SH-SY5Y (cell line): ENCODE data around the gene RPL3.

Experiments
- GATA2 ChIP-seq: IDR thresholded peaks from 2 replicates; pipeline ENCODE4 v1.6.1; 2011; ENCODE audit warnings: mild to moderate bottlenecking, low read depth, low read length
- GATA3 ChIP-seq: IDR thresholded peaks from 2 replicates; pipeline ENCODE4 v1.6.1; 2011; ENCODE audit warnings: low read depth, mild to moderate bottlenecking, low read length, moderate library complexity

Gene RPL3

DNA sequence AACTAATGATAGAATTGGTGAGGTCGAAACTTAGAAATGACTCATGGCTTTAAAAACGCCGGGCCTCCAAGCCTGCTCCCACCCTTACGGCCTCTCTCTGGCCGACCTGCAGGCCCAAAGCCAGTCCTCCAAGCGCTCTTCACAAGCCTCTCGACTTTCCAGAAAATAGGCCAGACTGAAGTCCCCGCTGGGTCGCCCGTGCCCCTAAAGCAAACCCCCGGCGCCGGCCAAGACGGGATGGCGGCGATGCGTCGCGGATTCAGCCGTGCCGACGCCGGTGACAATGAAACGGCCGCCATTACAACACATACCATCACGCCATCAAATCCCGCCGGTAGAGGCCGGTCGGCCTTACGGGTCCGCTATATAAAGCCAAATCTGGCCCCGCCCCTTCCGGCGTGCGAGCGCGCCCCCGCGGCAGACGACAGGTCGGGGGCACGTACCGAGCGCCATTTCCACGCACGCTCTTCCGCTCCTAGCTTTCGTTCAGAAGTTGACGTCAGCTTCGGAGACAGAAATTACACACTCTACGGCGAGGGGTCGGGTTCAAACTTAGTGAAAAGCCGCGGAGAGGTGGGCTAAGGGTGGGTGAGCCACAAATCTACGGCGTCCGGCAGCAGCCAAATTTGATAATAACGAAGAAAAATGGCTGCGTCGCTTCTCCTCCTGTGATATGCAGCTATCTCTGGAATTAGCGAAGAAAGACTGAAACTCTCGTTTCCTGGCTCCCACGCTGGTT lies at the start of gene RPL3:
TSS of gene RPL3 (minus strand) at position 340 of the 739 bp plus-strand sequence. CDS start at position 314, 26 bp downstream.
- no peak for TF ChIP-seq GATA2
- no peak for TF ChIP-seq GATA3

DNA sequence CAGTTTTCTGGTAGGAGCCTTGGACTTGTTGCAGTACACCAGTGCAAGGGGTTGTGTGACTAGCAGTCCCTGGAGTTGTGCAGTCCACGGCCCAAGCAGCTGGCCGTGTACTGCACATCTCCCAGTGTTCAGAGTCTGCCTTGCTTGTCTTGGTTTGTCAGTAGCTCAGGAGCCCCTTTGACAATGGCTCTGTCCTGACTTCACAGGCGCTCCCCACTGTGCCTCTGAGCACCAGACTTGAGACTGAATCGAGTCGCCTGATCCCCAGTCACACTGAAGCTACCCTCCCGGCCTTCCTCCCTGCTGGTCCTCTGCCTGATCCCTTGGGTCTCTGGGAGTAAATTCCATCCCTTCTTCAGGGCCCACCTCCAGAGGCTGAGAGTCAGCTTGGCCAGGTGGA lies 49.8 kb upstream of the RPL3 start:
- TF ChIP-seq GATA3 = no peak
- no peak for TF ChIP-seq GATA2

DNA sequence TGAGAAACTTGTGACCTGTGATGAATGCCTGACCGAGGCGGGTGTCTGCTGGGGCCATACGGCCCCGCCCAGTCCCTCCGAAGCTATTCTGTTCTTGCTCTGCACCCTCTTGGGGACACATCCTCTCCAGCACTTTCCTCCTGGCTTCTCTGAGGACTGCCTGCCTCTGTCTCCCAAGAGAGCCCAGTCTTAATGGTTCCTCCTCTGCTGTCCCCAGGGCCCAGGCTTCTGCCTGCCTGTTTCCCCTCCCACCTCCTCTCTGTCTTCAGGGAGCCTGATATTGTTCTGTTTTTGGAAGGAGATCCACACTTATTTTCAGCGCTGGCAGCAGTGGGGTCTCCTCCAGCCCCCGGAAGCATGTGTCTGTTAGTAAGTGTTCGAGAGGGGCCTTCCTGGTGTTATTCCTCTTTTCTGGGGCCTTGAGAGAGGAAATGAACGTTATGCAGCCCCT lies 49.1 kb upstream of the RPL3 start:
- TF ChIP-seq GATA3 (no peak), GATA2 (no peak)

DNA sequence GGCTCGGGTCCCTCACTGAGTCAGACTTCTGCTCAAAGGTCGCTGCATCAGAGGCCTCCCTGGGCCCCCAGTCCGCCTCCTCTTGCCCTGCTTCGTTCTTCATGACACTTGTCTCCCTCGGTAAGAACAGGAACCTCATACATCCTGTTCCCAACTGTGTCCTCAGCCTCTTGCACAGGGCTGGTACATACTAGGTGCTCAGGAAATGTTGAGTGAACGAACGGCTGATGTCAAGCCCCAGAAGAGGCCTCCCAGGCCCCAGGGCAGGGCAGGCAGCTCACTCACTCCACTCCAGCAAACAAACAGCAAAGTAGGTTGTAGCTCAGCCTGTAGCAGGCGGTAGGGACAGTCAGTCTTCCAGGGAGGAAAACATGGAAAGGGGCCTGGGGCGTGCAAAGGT lies 47.6 kb upstream of the RPL3 start:
- TF ChIP-seq GATA3 = no peak
- no peak for TF ChIP-seq GATA2

DNA sequence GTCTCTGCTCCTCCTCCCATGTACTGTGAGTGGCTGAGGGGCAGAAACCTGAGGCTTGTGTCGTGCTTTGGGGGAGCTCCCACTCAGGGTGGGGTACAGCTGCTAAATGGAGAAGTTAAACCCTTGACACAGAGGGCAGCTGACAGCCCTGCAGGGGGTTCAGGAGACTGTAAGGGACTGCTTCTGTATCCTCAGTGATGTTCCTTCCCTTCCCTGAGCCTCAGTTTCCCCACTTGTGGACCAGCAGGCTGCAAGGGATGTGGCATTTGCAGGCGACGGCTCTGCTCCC lies 46.0 kb upstream of the RPL3 start:
- TF ChIP-seq GATA2 = no peak
- TF ChIP-seq GATA3 = no peak

DNA sequence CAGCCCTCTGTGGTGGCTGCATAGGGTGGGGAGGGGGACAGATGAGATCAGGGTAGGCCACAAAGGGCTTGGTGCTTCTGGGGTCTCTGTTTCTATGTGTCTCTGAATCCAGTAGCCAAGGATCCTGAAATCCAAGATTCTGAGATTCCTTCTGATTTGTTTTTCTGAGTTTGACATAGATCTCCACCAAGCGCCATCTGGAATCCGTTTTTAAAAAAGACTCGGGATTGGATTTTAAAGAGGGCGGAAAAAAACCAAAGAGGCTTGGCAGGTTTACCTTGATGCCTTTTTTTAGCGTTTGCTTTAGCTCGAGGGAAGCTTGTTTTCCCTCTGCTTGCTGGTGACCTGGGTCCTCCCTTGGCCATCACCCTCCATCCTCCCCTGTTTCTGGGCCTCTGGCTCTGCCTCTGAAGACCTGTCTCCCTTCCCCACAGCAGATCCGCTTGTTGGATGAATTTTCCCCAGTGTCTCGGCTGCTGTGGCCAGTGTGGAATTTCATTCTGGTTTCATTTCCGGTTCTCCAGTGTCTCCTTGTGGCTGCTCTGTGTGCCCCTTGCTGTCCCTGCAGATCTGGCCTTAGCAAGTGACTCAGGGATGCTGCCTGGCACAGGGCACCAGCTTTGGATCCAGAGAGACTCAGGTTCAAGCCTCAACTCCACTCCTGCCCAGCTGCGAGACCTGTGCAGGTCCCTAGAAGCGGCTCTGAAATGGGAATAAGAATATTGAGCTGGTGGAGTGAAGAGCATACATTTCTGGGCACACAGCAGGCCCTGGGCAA lies 45.5 kb upstream of the RPL3 start:
- TF ChIP-seq GATA3 (no peak), GATA2 (no peak)

DNA sequence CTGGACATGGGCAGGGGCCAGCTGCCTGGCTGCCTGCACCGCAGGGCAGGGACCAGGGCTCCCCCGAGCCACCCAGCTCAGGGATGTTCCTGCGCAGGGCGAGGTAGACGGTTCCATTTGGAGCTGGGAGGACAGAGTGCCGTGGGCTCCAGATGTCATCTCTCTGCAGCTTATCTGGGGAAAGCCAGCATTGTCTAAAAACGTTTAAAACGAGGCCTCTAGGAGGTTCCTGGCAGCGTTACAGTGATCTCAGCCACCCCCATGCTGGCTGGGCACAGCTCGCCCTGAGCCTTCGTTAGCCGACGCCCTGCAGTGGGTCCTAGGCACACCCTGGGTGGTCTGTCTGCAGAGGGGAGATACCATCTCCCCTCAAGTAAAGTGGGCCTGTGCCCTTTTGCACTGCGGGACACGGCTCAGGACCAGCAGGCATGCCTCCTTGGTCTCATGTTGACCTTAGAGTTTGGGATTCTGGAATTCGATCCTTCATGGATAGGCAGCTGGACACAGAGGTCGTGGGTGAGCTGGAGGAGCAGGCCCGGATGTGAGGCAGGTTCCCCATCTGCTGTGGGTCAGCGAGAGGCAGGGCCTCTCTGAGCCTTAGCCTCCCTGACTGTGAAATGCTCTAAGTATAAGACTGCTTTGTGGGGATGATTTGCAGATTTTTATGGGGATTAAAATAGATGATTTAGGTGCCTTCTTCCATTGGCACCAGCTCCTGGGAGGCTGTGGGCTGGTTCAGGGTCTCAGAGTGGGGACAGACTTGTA lies 44.5 kb upstream of the RPL3 start:
- peak; percentile 55 for TF ChIP-seq GATA2
- no peak for TF ChIP-seq GATA3

DNA sequence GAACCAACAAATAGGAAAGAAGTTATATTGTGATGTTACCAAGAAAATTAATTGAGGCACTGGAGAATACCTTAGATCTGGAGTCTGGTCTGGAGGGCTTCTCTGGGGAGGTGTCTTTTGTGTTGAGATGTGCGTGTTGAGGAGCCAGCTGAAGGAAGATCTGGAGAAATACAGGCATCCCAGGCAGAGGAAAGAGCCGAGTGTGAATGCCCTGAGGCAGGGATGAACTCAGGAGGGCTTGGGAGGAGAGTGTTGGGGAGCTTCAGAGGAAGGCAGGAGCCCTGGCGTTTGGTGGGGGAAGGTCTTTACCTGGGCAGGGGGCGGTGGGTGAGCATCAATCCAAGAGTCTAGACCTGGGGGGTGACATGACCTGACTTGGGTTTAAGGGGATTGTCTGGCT lies 43.5 kb upstream of the RPL3 start:
- TF ChIP-seq GATA3 (no peak), GATA2 (no peak)

DNA sequence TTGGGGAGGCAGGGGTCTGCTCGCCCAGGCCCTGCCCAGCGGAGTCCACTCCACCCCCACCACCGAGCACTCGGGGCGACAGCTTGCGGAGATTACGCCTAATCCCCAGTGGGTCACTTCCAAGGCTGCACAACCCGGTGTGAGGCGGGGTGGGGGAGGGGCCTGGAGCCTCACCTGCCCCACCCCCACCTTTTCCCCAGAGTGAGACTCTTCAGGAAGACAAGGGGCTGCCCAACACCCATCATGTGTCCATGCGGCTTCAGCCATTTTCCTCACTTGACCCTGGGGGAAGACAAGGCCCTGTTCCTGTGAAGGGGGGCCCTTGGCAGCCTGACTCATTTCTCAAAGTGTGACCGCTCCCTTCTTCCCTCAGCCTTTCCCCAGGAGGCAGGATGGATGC lies 42.8 kb upstream of the RPL3 start:
- TF ChIP-seq GATA3 (no peak), GATA2 (no peak)

DNA sequence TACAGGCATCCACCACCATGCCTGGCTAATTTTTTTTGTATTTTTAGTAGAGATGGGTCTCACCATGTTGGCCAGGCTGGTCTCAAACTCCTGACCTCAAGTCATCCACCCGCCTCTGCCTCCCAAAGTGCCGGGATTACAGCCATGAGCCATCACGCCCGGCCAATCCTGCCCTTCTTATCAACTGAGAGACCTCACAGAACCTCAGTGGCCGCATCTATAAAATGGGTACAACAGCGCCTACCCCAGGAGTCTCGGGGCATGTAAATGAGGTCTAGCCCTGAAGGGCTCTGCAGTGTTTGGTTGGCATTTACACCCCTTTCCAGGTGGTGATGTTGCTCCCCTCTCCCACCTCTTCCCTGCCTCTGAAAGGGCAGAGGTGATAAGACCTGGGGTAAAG lies 42.1 kb upstream of the RPL3 start:
- TF ChIP-seq GATA3 = no peak
- TF ChIP-seq GATA2 = no peak

DNA sequence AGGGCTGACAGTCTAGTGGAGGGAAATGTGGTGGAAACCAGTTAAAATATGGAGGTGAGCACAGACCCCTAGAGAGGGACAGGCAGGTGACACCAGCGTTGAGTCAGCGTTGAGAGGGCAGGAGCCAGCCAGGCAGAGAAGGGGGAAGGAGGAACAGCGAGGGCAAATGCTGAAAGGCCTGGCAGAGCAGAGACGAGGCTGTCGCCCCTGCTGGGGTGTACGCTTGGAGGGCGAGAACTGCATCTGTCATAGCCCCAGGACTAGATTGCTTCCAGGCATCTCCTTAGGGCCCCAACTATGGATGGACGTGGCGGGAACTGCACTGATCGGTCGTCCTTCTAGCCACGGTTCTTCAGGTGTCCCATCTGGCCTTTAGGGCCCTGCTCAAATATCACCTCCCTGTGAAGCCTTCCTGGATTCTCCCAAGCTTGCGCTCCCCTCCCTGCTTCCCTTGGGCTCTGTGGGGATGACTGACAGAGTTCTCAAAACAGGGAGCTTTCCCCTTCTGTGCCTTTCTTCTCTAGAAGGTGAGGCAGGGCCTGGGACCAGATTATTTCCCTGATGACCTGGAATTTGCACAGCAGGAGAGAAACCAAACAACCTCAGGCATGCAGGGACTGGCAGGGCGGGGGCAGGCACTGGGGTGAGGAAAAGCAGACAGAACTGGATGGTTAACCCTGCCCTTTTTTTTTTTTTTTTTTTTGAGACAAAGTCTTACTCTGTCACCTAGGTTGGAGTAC lies 41.4 kb upstream of the RPL3 start:
- no peak for TF ChIP-seq GATA2
- no peak for TF ChIP-seq GATA3

DNA sequence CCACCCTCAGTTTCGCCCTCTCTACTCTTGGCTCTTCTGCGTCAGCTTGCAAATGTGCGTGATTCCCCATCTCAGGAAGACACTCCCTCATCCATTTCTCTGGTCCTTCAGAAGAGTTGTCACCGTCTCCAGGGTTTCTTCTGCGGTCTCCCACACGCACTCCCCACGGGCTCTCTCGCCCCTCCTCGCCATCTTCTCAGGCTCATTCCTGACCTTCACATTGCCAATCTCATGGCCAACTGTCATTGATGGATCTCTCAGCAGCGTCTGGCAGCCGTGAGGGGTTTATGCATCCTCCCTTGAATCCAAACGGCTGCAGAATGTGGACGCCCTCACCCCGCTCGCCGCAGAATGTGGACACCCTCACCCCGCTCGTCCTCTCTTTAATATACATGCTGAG lies 40.8 kb upstream of the RPL3 start:
- TF ChIP-seq GATA2 (no peak), GATA3 (no peak)

DNA sequence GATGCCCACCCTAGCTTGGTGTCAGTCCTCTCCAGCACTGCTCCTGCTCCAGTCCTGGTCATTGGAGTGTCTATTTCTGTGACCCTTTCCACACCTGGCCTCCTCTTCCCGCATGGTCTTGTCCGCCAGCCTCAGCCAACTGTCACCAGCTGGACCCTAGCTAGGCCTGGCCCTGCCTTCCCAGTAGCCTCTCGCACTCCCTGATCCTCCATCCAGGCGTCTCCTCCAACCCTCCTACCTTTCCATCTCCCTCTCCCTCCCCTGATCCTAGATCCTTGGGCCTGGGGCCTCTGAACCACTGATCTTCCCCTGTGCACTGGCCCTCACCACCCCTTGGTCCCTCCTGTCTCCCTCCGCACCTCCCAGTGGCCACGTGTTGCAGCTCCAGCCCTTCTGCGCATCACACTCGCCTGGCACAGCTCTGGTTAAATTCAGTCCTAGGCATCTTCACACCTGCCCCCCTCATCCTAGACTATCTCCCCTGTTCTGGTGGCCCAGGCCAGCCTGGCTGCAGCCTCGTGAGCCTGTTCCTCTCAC lies 40.3 kb upstream of the RPL3 start:
- no peak for TF ChIP-seq GATA2
- no peak for TF ChIP-seq GATA3

DNA sequence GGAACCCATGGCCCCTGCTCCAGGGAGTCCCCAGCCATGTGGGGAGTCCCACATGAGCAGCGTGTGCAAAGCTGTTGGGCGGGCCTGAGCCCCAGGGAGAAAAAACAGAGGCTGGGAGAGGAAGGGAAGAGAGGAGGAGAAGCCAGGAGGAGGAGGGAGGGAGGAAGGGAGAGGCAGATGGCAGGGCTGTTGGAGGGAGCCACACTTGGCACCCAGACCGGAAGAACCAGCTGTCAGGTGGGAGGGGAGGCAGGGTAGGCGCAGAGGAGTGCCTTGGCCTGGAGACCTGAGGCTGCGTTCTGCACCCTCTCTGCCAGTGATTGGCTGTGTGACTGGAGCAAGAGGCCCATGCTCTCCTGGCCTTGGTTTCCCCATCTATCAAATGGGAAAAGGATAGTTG lies 37.0 kb upstream of the RPL3 start:
- no peak for TF ChIP-seq GATA3
- TF ChIP-seq GATA2 = no peak
